OCI-M2 (cell line): Measurements from ENCODE around the gene TSPY4.
"Not testable (repeated sequence)": the region's sequence is repeated elsewhere in the genome, so short reads cannot be mapped to it uniquely, and the experiment has no call there.

Experiments used
- DNase-seq: peaks from one replicate; lab custom pipeline; 2025; ENCODE audit not compliant: unreplicated experiment; lab: John Stamatoyannopoulos, UW

Gene TSPY4, protein sequence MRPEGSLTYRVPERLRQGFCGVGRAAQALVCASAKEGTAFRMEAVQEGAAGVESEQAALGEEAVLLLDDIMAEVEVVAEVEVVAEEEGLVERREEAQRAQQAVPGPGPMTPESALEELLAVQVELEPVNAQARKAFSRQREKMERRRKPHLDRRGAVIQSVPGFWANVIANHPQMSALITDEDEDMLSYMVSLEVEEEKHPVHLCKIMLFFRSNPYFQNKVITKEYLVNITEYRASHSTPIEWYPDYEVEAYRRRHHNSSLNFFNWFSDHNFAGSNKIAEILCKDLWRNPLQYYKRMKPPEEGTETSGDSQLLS

DNA sequence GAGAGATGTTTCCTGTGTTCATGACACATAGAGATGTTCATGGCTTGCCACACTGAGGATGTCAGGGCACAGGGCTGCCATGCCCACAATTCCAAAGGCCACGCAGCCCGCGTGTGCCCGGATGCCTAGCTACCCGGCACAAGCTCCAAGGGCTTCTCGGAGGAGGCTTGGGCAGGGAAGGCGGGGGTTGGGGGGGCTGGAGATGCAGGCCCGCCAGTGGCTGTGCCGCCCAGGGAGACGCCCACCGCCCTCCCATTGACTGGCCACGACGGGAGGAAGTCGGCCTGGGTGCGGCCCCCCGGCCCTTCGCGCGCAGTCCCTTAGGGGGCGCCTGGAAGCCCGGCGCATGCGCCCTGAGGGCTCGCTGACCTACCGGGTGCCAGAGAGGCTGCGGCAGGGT, at the start of gene TSPY4:
Gene TSPY4 (plus strand): TSS at position 301 of the 400 bp plus-strand sequence. CDS start 46 bp downstream, at position 347.
- not testable (repeated sequence) for DNase-seq

- DNase-seq, result no peak
These were observed 16.3 kb upstream of the TSPY4 start for GRCh38 chrY:9320996-9321395.

DNA sequence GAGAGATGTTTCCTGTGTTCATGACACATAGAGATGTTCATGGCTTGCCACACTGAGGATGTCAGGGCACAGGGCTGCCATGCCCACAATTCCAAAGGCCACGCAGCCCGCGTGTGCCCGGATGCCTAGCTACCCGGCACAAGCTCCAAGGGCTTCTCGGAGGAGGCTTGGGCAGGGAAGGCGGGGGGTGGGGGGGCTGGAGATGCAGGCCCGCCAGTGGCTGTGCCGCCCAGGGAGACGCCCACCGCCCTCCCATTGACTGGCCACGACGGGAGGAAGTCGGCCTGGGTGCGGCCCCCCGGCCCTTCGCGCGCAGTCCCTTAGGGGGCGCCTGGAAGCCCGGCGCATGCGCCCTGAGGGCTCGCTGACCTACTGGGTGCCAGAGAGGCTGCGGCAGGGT, 20.2 kb downstream of the TSPY4 start, which contains the start of gene TSPY8:
Gene TSPY8 (plus strand): TSS at position 301 of the 400 bp plus-strand sequence. CDS start 46 bp downstream, at position 347.
- not testable (repeated sequence) for DNase-seq
